Measurements from ENCODE around the gene RASGRF1. TPM values are rescaled to one million over a fixed set of nuclear protein-coding genes. Genes with fewer than 3 reads are reported as not detected.

The RASGRF1 gene
- total and polyA plus RNA-seq, 7 donors, result 0.03 to 0.05 TPM; not detected in 5

- H3K4me1 ChIP-seq, result no peaks in the 10 kb centered on the region
- no peak for TF ChIP-seq CTCF (IDR thresholded peaks at IDR 0.05)
- H3K27me3 ChIP-seq (ENCODE audit: insufficient read depth in 3 of 3, low read length in 2 of 3), result peaks cover 0 to 8% (median 4%) of the 10 kb centered on the region in 3 donors
- 38 to 51% (median 45%) methylated on average over 5 to 6 of the region's 6 CpGs for WGBS, 3 donors
- H3K4me3 ChIP-seq, result no peak overlapping the region
- H3K27ac ChIP-seq, result no peak overlapping the region
- no peaks in the 10 kb centered on the region for H3K9me3 ChIP-seq
- H3K36me3 ChIP-seq (ENCODE audit: insufficient read depth in 1 of 2, low read depth in 1 of 2), result no peaks in the 10 kb centered on the region
- DNase-seq (no peak), ATAC-seq (no peak)
- intact Hi-C loops (cut with DNase I), result no loop called here
Observed at GRCh38 chr15:79032656-79033055, 57.9 kb downstream of the RASGRF1 start.

GRCh38 chr15:79031821-79032220, 58.8 kb downstream of the RASGRF1 start:
- DNase-seq (no peak), ATAC-seq (no peak)
- no peak overlapping the region for H3K27ac ChIP-seq
- no peaks in the 10 kb centered on the region for H3K9me3 ChIP-seq
- no peak overlapping the region for H3K4me3 ChIP-seq
- WGBS, 3 donors, result 88 to 89% (median 89%) methylated on average over 12 of the region's 12 CpGs
- no peaks in the 10 kb centered on the region for H3K4me1 ChIP-seq
- H3K27me3 ChIP-seq (ENCODE audit: insufficient read depth in 3 of 3, low read length in 2 of 3), result peaks cover 0 to 6% (median 4%) of the 10 kb centered on the region in 3 donors
- no peaks in the 10 kb centered on the region for H3K36me3 ChIP-seq (ENCODE audit: insufficient read depth in 1 of 2, low read depth in 1 of 2)
- TF ChIP-seq CTCF (IDR thresholded peaks at IDR 0.05), result no peak
- intact Hi-C loops (cut with DNase I), result no loop called here

DNA sequence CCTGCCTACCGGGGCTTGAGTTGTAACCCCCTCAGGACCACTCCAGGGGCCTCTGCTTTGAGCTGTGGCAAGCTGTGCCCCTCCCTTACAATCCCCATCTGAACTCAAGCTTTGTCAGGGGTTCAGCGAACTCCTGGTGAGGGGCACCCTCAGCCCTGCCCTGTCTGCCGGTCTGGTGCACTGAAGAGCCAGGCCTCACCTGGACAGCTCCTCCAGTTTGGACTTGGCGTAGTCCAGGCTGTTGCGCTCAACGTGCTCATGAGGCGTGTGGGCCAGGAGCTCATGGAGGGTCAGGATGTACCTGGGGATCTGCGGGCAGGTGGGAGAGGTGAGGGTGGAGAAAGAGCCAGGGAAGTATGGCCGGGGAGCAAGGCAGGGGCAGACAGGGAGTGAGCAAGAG, 59.4 kb downstream of the RASGRF1 start:
- no peaks in the 10 kb centered on the region for H3K4me1 ChIP-seq
- H3K27me3 ChIP-seq (ENCODE audit: insufficient read depth in 3 of 3, low read length in 2 of 3), result peaks cover 0 to 4% (median under 1%) of the 10 kb centered on the region in 3 donors
- no peak overlapping the region for H3K4me3 ChIP-seq
- intact Hi-C loops (cut with DNase I), result no loop called here
- H3K9me3 ChIP-seq, result no peaks in the 10 kb centered on the region
- H3K36me3 ChIP-seq (ENCODE audit: insufficient read depth in 1 of 2, low read depth in 1 of 2), result no peaks in the 10 kb centered on the region
- H3K27ac ChIP-seq, result no peak overlapping the region
- ATAC-seq, result no peak
- 87 to 89% (median 88%) methylated on average over 8 to 9 of the region's 9 CpGs for WGBS, 3 donors
- DNase-seq, result no peak
- no peak for TF ChIP-seq CTCF (IDR thresholded peaks at IDR 0.05)

GRCh38 chr15:79030470-79030869, 60.1 kb downstream of the RASGRF1 start:
- Histone ChIP-seq H3K4me1 (no peaks in the 10 kb centered on the region), H3K27me3 (ENCODE audit: insufficient read depth in 3 of 3, low read length in 2 of 3) (peaks cover 0 to 4% (median 1%) of the 10 kb centered on the region in 3 donors), H3K27ac (no peak overlapping the region), H3K36me3 (ENCODE audit: insufficient read depth in 1 of 2, low read depth in 1 of 2) (no peaks in the 10 kb centered on the region), H3K4me3 (no peak overlapping the region), H3K9me3 (no peaks in the 10 kb centered on the region)
- DNase-seq, result no peak
- 79 to 85% (median 84%) methylated on average over 4 of the region's 4 CpGs for WGBS, 3 donors
- no peak for ATAC-seq
- no peak for TF ChIP-seq CTCF (IDR thresholded peaks at IDR 0.05)
- intact Hi-C loops (cut with DNase I), result no loop called here

- H3K27ac ChIP-seq, result no peak overlapping the region
- H3K9me3 ChIP-seq, result no peaks in the 10 kb centered on the region
- 27 to 32% (median 31%) methylated on average over 7 of the region's 7 CpGs for WGBS, 3 donors
- intact Hi-C loops (cut with DNase I), result loop anchor here (1.0 to 2.0 kb wide), 2 partner anchors 156 kb away; no protein-coding TSS in a partner anchor
- H3K27me3 ChIP-seq (ENCODE audit: insufficient read depth in 3 of 3, low read length in 2 of 3), result peaks cover 0 to 4% (median 1%) of the 10 kb centered on the region in 3 donors
- no peaks in the 10 kb centered on the region for H3K4me1 ChIP-seq
- H3K4me3 ChIP-seq, result no peak overlapping the region
- ATAC-seq, result peak in 1 of 4 donors; percentile 50
- no peak for DNase-seq
- no peaks in the 10 kb centered on the region for H3K36me3 ChIP-seq (ENCODE audit: insufficient read depth in 1 of 2, low read depth in 1 of 2)
- peak; percentile 70 for TF ChIP-seq CTCF (IDR thresholded peaks at IDR 0.05)
Observed at GRCh38 chr15:79028411-79028964, 62.1 kb downstream of the RASGRF1 start.
